ENCODE measurements around the gene ATP5F1D.
A peak's percentile ranks its signal among the peaks of the same experiment; 100 is the strongest.

Gene ATP5F1D

GRCh38 chr19:1253514-1254080 lies 12.0 kb downstream of the ATP5F1D start:
- DNase-seq (ENCODE audit: low read depth in 1 of 2, low spot score in 1 of 2), result peak in 1 of 2 experiments; percentile 81
- TF ChIP-seq, protein P1, sequence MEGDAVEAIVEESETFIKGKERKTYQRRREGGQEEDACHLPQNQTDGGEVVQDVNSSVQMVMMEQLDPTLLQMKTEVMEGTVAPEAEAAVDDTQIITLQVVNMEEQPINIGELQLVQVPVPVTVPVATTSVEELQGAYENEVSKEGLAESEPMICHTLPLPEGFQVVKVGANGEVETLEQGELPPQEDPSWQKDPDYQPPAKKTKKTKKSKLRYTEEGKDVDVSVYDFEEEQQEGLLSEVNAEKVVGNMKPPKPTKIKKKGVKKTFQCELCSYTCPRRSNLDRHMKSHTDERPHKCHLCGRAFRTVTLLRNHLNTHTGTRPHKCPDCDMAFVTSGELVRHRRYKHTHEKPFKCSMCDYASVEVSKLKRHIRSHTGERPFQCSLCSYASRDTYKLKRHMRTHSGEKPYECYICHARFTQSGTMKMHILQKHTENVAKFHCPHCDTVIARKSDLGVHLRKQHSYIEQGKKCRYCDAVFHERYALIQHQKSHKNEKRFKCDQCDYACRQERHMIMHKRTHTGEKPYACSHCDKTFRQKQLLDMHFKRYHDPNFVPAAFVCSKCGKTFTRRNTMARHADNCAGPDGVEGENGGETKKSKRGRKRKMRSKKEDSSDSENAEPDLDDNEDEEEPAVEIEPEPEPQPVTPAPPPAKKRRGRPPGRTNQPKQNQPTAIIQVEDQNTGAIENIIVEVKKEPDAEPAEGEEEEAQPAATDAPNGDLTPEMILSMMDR (IDR thresholded peaks at IDR 0.05; ENCODE audit: insufficient read depth, low read length), result no peak
- TF ChIP-seq GABPA (IDR thresholded peaks at IDR 0.05; ENCODE audit: low read depth) (no peak), POLR2AphosphoS5 (IDR thresholded peaks at IDR 0.05; ENCODE audit: low read depth) (no peak; the same call in 1 of the 2 replicates), SPI1 (IDR thresholded peaks at IDR 0.05; ENCODE audit: borderline replicate concordance, low read depth) (no peak)
- TF ChIP-seq, protein P2, sequence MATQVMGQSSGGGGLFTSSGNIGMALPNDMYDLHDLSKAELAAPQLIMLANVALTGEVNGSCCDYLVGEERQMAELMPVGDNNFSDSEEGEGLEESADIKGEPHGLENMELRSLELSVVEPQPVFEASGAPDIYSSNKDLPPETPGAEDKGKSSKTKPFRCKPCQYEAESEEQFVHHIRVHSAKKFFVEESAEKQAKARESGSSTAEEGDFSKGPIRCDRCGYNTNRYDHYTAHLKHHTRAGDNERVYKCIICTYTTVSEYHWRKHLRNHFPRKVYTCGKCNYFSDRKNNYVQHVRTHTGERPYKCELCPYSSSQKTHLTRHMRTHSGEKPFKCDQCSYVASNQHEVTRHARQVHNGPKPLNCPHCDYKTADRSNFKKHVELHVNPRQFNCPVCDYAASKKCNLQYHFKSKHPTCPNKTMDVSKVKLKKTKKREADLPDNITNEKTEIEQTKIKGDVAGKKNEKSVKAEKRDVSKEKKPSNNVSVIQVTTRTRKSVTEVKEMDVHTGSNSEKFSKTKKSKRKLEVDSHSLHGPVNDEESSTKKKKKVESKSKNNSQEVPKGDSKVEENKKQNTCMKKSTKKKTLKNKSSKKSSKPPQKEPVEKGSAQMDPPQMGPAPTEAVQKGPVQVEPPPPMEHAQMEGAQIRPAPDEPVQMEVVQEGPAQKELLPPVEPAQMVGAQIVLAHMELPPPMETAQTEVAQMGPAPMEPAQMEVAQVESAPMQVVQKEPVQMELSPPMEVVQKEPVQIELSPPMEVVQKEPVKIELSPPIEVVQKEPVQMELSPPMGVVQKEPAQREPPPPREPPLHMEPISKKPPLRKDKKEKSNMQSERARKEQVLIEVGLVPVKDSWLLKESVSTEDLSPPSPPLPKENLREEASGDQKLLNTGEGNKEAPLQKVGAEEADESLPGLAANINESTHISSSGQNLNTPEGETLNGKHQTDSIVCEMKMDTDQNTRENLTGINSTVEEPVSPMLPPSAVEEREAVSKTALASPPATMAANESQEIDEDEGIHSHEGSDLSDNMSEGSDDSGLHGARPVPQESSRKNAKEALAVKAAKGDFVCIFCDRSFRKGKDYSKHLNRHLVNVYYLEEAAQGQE (IDR thresholded peaks at IDR 0.05; ENCODE audit: insufficient replicate concordance, low read depth), result no peak
- Histone ChIP-seq H3K4me3 (replicated peaks; ENCODE audit: insufficient read depth, low read length) (peak overlapping the region; percentile 89), H3K27ac (replicated peaks) (peak overlapping the region; percentile 98), H3K27me3 (ENCODE audit: insufficient read depth, poor library complexity, severe bottlenecking) (no peaks in the 10 kb centered on the region)

DNA sequence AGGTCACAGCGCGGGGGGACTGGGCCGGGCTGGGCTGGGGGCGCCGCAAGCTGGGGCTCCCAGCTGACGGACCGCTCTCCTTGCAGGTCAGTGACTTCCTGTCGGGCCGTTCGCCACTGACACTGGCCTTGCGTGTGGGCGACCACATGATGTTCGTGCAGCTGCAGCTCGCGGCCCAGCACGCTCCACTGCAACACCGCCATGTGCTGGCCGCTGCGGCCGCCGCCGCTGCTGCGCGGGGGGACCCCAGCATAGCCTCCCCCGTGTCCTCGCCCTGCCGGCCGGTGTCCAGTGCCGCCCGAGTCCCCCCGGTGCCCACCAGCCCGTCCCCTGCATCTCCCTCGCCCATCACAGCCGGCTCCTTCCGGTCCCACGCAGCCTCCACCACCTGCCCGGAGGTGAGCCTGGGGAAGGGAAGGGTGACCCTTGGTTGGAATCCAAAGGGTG lies 12.6 kb downstream of the ATP5F1D start:
- Histone ChIP-seq H3K4me3 (replicated peaks; ENCODE audit: insufficient read depth, low read length) (no peak overlapping the region), H3K27ac (replicated peaks) (peak overlapping the region; percentile 98), H3K27me3 (ENCODE audit: insufficient read depth, poor library complexity, severe bottlenecking) (no peaks in the 10 kb centered on the region)
- TF ChIP-seq, protein P1 (IDR thresholded peaks at IDR 0.05; ENCODE audit: insufficient read depth, low read length), result no peak
- TF ChIP-seq POLR2AphosphoS5 (IDR thresholded peaks at IDR 0.05; ENCODE audit: low read depth), result no peak
- no peak for TF ChIP-seq SPI1 (IDR thresholded peaks at IDR 0.05; ENCODE audit: borderline replicate concordance, low read depth)
- TF ChIP-seq GABPA (IDR thresholded peaks at IDR 0.05; ENCODE audit: low read depth), result no peak
- TF ChIP-seq, protein P2 (IDR thresholded peaks at IDR 0.05; ENCODE audit: insufficient replicate concordance, low read depth), result no peak
- DNase-seq (ENCODE audit: low read depth in 1 of 2, low spot score in 1 of 2), result peak in 1 of 2 experiments; percentile 67

DNA sequence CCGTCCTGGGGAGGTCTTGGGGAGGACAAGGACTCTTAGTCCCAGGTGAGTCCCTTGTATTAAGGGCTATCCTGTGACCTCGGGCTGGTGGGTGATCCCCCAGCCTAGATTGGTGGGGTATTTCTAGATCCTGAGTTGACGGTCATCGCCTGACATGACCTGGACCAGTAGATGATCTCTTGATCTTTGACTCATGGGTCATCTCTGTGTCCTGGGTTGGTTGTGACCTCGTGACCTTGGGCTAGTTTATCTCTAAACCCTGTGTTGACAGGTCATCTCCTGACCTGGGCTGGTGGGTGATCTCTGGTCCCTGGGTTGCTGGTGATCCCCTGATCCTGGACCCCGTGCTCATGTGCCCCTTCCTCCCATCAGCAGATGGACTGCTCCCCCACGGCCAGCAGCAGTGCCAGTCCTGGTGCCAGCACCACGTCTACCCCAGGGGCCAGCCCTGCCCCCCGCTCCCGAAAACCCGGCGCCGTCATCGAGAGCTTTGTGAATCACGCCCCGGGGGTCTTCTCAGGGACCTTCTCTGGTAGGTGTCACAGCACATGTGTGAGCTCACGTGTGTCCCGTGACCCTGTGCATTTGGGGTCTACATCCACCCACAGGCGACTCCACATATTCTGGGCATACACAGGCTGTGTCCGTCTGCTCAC lies 13.1 kb downstream of the ATP5F1D start:
- Histone ChIP-seq H3K27ac (replicated peaks) (peak overlapping the region; percentile 98), H3K27me3 (ENCODE audit: insufficient read depth, poor library complexity, severe bottlenecking) (no peaks in the 10 kb centered on the region), H3K4me3 (replicated peaks; ENCODE audit: insufficient read depth, low read length) (no peak overlapping the region)
- TF ChIP-seq, protein P1 (IDR thresholded peaks at IDR 0.05; ENCODE audit: insufficient read depth, low read length), result no peak
- TF ChIP-seq SPI1 (IDR thresholded peaks at IDR 0.05; ENCODE audit: borderline replicate concordance, low read depth) (no peak), POLR2AphosphoS5 (IDR thresholded peaks at IDR 0.05; ENCODE audit: low read depth) (no peak; the same call in 1 of the 2 replicates), GABPA (IDR thresholded peaks at IDR 0.05; ENCODE audit: low read depth) (no peak)
- TF ChIP-seq, protein P2 (IDR thresholded peaks at IDR 0.05; ENCODE audit: insufficient replicate concordance, low read depth), result no peak
- peak in 1 of 2 experiments; percentile 62 for DNase-seq (ENCODE audit: low read depth in 1 of 2, low spot score in 1 of 2)

Measured in HL-60 (cell line).